ENCODE results near the gene ARHGEF4. TPM values are rescaled to one million over a fixed set of nuclear protein-coding genes. Genes with fewer than 3 reads are reported as not detected.

The ARHGEF4 gene
- total and polyA plus RNA-seq, 7 donors, result 1.7 to 32.4 (median 17.2) TPM; not detected in 1

- no peak for DNase-seq
- no peak for TF ChIP-seq EP300 (IDR thresholded peaks at IDR 0.05)
- TF ChIP-seq, protein P1, sequence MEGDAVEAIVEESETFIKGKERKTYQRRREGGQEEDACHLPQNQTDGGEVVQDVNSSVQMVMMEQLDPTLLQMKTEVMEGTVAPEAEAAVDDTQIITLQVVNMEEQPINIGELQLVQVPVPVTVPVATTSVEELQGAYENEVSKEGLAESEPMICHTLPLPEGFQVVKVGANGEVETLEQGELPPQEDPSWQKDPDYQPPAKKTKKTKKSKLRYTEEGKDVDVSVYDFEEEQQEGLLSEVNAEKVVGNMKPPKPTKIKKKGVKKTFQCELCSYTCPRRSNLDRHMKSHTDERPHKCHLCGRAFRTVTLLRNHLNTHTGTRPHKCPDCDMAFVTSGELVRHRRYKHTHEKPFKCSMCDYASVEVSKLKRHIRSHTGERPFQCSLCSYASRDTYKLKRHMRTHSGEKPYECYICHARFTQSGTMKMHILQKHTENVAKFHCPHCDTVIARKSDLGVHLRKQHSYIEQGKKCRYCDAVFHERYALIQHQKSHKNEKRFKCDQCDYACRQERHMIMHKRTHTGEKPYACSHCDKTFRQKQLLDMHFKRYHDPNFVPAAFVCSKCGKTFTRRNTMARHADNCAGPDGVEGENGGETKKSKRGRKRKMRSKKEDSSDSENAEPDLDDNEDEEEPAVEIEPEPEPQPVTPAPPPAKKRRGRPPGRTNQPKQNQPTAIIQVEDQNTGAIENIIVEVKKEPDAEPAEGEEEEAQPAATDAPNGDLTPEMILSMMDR (IDR thresholded peaks at IDR 0.05), result no peak
- no peak for TF ChIP-seq POLR2A (IDR thresholded peaks at IDR 0.05)
- no peak for TF ChIP-seq POLR2AphosphoS5 (IDR thresholded peaks at IDR 0.05)
- intact Hi-C loops (cut with DNase I), result no loop called here
- Histone ChIP-seq H3K4me1 (no peaks in the 10 kb centered on the region), H3K27ac (no peak overlapping the region), H3K36me3 (no peaks in the 10 kb centered on the region), H3K4me3 (no peak overlapping the region), H3K27me3 (no peaks in the 10 kb centered on the region), H3K9me3 (no peaks in the 10 kb centered on the region)
- WGBS, 2 donors, result 67 to 79% methylated on average over 7 of the region's 7 CpGs
Observed at GRCh38 chr2:130884503-130884902, 47.8 kb downstream of the ARHGEF4 start.

- no peak for DNase-seq
- Histone ChIP-seq H3K9me3 (no peaks in the 10 kb centered on the region), H3K4me1 (no peaks in the 10 kb centered on the region), H3K27me3 (no peaks in the 10 kb centered on the region), H3K27ac (no peak overlapping the region), H3K36me3 (no peaks in the 10 kb centered on the region), H3K4me3 (no peak overlapping the region)
- 88 to 94% methylated on average over 6 of the region's 6 CpGs for WGBS, 2 donors
- intact Hi-C loops (cut with DNase I), result no loop called here
- TF ChIP-seq, protein P1 (IDR thresholded peaks at IDR 0.05), result no peak
- TF ChIP-seq POLR2AphosphoS5 (IDR thresholded peaks at IDR 0.05) (no peak), EP300 (IDR thresholded peaks at IDR 0.05) (no peak), POLR2A (IDR thresholded peaks at IDR 0.05) (no peak)
Observed at GRCh38 chr2:130887643-130888042, 50.9 kb downstream of the ARHGEF4 start.

DNA sequence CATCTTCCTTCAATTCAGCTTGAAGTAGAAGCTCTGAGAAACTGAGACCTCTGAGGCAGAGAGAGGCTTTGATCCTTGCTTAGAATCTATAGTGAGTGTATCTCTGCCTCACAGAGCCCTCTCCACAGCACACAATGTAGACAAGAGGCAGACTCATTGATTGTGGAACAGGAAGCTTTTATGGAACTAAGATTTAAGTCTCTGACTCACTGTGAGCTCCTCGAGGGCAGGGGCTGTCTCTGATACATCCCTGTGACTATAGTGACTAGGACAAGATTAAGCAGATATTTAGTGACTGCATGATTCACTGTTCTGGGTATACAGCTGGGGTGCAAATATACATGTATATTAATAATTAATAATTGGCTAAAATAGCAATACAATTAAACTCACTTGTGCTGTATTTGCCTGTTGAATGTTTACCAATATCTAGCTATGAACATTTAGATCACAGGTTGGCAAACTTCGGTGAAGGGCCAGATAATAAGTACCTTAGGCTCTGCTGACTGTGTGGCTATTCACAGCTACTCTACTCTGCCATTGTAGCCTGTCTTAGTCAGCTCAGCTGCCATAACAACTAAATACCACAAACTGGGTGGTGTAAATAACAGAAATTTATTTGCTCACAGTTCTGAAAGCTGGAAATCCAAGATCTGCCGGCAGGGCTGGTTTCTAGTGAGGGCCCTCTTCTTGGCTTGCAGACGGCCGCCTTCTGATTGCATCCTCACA lies 54.4 kb downstream of the ARHGEF4 start:
- Histone ChIP-seq H3K9me3 (no peaks in the 10 kb centered on the region), H3K27me3 (no peaks in the 10 kb centered on the region), H3K4me1 (no peaks in the 10 kb centered on the region), H3K27ac (no peak overlapping the region), H3K36me3 (no peaks in the 10 kb centered on the region), H3K4me3 (no peak overlapping the region)
- WGBS, 2 donors, result 80 to 82% methylated on average over 5 of the region's 5 CpGs
- intact Hi-C loops (cut with DNase I), result no loop called here
- TF ChIP-seq POLR2AphosphoS5 (IDR thresholded peaks at IDR 0.05) (no peak), EP300 (IDR thresholded peaks at IDR 0.05) (no peak), POLR2A (IDR thresholded peaks at IDR 0.05) (no peak)
- TF ChIP-seq, protein P1 (IDR thresholded peaks at IDR 0.05), result no peak
- DNase-seq, result no peak

DNA sequence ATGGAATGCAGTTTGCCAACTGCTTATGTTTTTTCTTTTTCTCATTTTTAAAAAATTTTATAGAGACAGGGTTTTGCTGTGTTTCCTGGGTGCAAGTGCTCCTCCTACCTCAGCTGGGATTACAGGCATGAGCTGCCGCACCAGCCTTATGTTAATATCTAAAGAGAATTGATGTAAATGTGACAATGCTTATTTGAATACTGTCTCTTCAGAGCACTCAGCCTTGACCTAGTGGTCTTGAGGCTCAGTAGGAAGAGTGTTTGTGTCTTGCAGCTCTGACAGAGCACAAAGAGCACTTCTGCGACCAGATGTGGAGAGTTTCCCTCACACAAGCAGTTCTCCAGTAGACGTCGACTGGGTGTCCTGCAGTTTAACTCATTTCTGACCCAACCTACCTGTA lies 55.3 kb downstream of the ARHGEF4 start:
- no peaks in the 10 kb centered on the region for H3K9me3 ChIP-seq

More for the DNA sequence above, 55.3 kb downstream of the ARHGEF4 start:
- WGBS, 2 donors, result 63 to 78% methylated on average over 4 of the region's 4 CpGs
- TF ChIP-seq, protein P1 (IDR thresholded peaks at IDR 0.05), result no peak
- no peak for TF ChIP-seq POLR2A (IDR thresholded peaks at IDR 0.05)
- TF ChIP-seq EP300 (IDR thresholded peaks at IDR 0.05), result no peak
- no peak for TF ChIP-seq POLR2AphosphoS5 (IDR thresholded peaks at IDR 0.05)
- H3K36me3 ChIP-seq, result no peaks in the 10 kb centered on the region
- no peak overlapping the region for H3K4me3 ChIP-seq
- H3K27ac ChIP-seq, result no peak overlapping the region
- no peaks in the 10 kb centered on the region for H3K4me1 ChIP-seq
- H3K27me3 ChIP-seq, result no peaks in the 10 kb centered on the region
- intact Hi-C loops (cut with DNase I), result no loop called here
- DNase-seq, result no peak

All from sigmoid colon (tissue), 7 donors.